A549 (cell line): ENCODE measurements around the gene ABLIM3. TPM values are rescaled to one million over a fixed set of nuclear protein-coding genes. Genes with fewer than 3 reads are reported as not detected.

Source experiments
- ATAC-seq, 2 experiments: fragments of 200-7000 bp in 1 of 2; fragments of >200 bp in 1 of 2; cut with Nextera tagmentation in 1 of 2; cut with Tn5 transposase in 1 of 2; 3 replicates each; pipeline versions ENCODE4 v1.8.0 to v1.9.1; 2018 to 2020; ENCODE audit warnings: mild to moderate bottlenecking in 1 of 2, moderate library complexity in 1 of 2
- CTCF ChIA-PET: fragments of 300-600 bp; sonication (Branson Sonifier 250); formaldehyde crosslinking; extraction: SDS; loops from one replicate; lab custom pipeline; 2021; ENCODE audit warnings: antibody characterized with exemption, inconsistent platforms; lab: Yijun Ruan, JAX
- POLR2A ChIA-PET: fragments of 350-600 bp; formaldehyde crosslinking; extraction: SDS; loops from one replicate; lab custom pipeline; 2021; ENCODE audit warnings: antibody characterized with exemption, inconsistent platforms; lab: Yijun Ruan, JAX
- DNase-seq, 2 experiments: peaks; one replicate each; pipeline versions ENCODE4 v3.0.0 to v3.0.0-alpha.2; 2011 to 2016; ENCODE audit warnings: low read depth in 1 of 2, low spot score in 1 of 2
- FAIRE-seq: peaks from 2 replicates; lab custom pipeline; 2011; peaks lifted over from hg19 to GRCh38; lab: Jason Lieb, UNC
- H3K27ac ChIP-seq, 2 experiments: fragments of >200 bp; sonication (Bioruptor Twin); formaldehyde crosslinking; 3 replicates each; pipeline ENCODE4 v1.5.1; 2016 to 2017
- H3K4me1 ChIP-seq: fragments of >200 bp; sonication (Bioruptor Twin); formaldehyde crosslinking; 3 replicates; pipeline ENCODE4 v1.6.1; 2016
- H3K4me2 ChIP-seq: fragments of >200 bp; sonication (Bioruptor Twin); formaldehyde crosslinking; 3 replicates; pipeline ENCODE4 v1.6.1; 2016
- H3K4me3 ChIP-seq: fragments of >200 bp; sonication (Bioruptor Twin); formaldehyde crosslinking; 3 replicates; pipeline ENCODE4 v1.5.1; 2016
- H3K9me3 ChIP-seq: fragments of >200 bp; sonication (Bioruptor Twin); formaldehyde crosslinking; 3 replicates; pipeline ENCODE4 v1.6.1; 2016
- CEBPB ChIP-seq, 2 experiments: fragments of >200 bp in 1 of 2; sonication (Bioruptor Twin) in 1 of 2; formaldehyde crosslinking in 1 of 2; IDR thresholded peaks; 2 replicates each; pipeline ENCODE4 v1.6.1; 2012 to 2016
- CHD2 ChIP-seq: fragments of 150-350 bp; IDR thresholded peaks from 2 replicates; pipeline ENCODE4 v1.6.1; 2014; ENCODE audit warnings: low read length; ENCODE audit not compliant: partially characterized antibody
- CTCF ChIP-seq: fragments of >200 bp; sonication (Bioruptor Twin); formaldehyde crosslinking; IDR thresholded peaks from 3 replicates; pipeline ENCODE4 v1.5.1; 2016
- E2F6 ChIP-seq: IDR thresholded peaks from 2 replicates; pipeline ENCODE4 v1.6.1; 2012; ENCODE audit warnings: low read depth, borderline replicate concordance
- EHF ChIP-seq: fragments of 250-450 bp; sonication (Bioruptor Pico); IDR thresholded peaks from 2 replicates; pipeline ENCODE4 v1.5.0; 2020; ENCODE audit warnings: mild to moderate bottlenecking
- EHMT2 ChIP-seq: fragments of 200-600 bp; sonication (generic); IDR thresholded peaks from 2 replicates; pipeline ENCODE4 v1.6.1; 2016; ENCODE audit warnings: antibody characterized with exemption, low read depth, mild to moderate bottlenecking, moderate library complexity
- GATA3 ChIP-seq: IDR thresholded peaks from 2 replicates; pipeline ENCODE4 v1.6.1; 2012; ENCODE audit warnings: borderline replicate concordance
- HDAC2 ChIP-seq: fragments of 200-600 bp; sonication (generic); IDR thresholded peaks from 2 replicates; pipeline ENCODE4 v1.6.1; 2016
- HES2 ChIP-seq: fragments of >200 bp; sonication (Bioruptor Twin); formaldehyde crosslinking; IDR thresholded peaks from 2 replicates; pipeline ENCODE4 v1.6.1; 2016
- HMGXB4 ChIP-seq: fragments of 250-450 bp; sonication (Bioruptor Pico); IDR thresholded peaks from 2 replicates; pipeline ENCODE4 v1.5.0; 2021; ENCODE audit warnings: mild to moderate bottlenecking, moderate library complexity, borderline replicate concordance
- HOXB13 ChIP-seq: fragments of 250-450 bp; sonication (Bioruptor Pico); IDR thresholded peaks from 2 replicates; pipeline ENCODE4 v1.5.0; 2020; ENCODE audit warnings: low read depth, mild to moderate bottlenecking, moderate library complexity
- HOXB5 ChIP-seq: fragments of 250-450 bp; sonication (Bioruptor Pico); IDR thresholded peaks from 2 replicates; pipeline ENCODE4 v1.5.0; 2020; ENCODE audit warnings: mild to moderate bottlenecking, moderate library complexity
- JUN ChIP-seq, 2 experiments: fragments of >200 bp; sonication (Bioruptor Twin); formaldehyde crosslinking; IDR thresholded peaks; 2 replicates in 1 of 2; 3 replicates in 1 of 2; pipeline ENCODE4 v1.6.1; 2016 to 2017
- MAFK ChIP-seq: fragments of 450-650 bp; IDR thresholded peaks from 2 replicates; pipeline ENCODE4 v1.6.1; 2014; ENCODE audit not compliant: partially characterized antibody
- MYC ChIP-seq: IDR thresholded peaks from 2 replicates; pipeline ENCODE4 v1.6.1; 2012; ENCODE audit warnings: mild to moderate bottlenecking, inconsistent platforms, low read length, improper control_type of control experiment, borderline replicate concordance
- NPAS2 ChIP-seq: fragments of 250-450 bp; sonication (Bioruptor Pico); IDR thresholded peaks from 2 replicates; pipeline ENCODE4 v1.8.0; 2022; ENCODE audit warnings: mild to moderate bottlenecking, moderate library complexity, borderline replicate concordance
- POLR2A ChIP-seq: IDR thresholded peaks from 2 replicates; pipeline ENCODE4 v1.6.1; 2012; ENCODE audit warnings: mild to moderate bottlenecking, low read length
- POLR2AphosphoS2 ChIP-seq: conservative IDR thresholded peaks from 2 replicates; pipeline ENCODE4 v1.6.1; 2012; ENCODE audit warnings: low read length, improper control_type of control experiment, inconsistent platforms
- RFX5 ChIP-seq: fragments of 450-650 bp; IDR thresholded peaks from 2 replicates; pipeline ENCODE4 v1.7.1; 2014; ENCODE audit warnings: antibody characterized with exemption, mild to moderate bottlenecking, moderate library complexity
- SMC3 ChIP-seq: fragments of >200 bp; sonication (Bioruptor Twin); formaldehyde crosslinking; IDR thresholded peaks from 3 replicates; pipeline ENCODE4 v1.6.1; 2018; ENCODE audit warnings: inconsistent platforms
- SREBF2 ChIP-seq: fragments of 450-650 bp; IDR thresholded peaks from 2 replicates; pipeline ENCODE4 v1.6.1; 2014; ENCODE audit warnings: mild to moderate bottlenecking, moderate library complexity
- TFCP2L1 ChIP-seq: fragments of 250-450 bp; sonication (Bioruptor Pico); IDR thresholded peaks from 2 replicates; pipeline ENCODE4 v1.5.0; 2021; ENCODE audit warnings: mild to moderate bottlenecking
- TP53 ChIP-seq: fragments of 250-450 bp; sonication (Bioruptor Pico); IDR thresholded peaks from 2 replicates; pipeline ENCODE4 v1.5.0; 2021; ENCODE audit warnings: mild to moderate bottlenecking, moderate library complexity
- ZC3H11A ChIP-seq: fragments of 450-650 bp; IDR thresholded peaks from 2 replicates; pipeline ENCODE4 v1.6.1; 2014; ENCODE audit warnings: antibody characterized with exemption, mild to moderate bottlenecking
- WGBS: methylation state at CpG from one replicate; pipeline ENCODE4 v1.1.6; 2017; ENCODE audit errors: missing lambda C conversion rate; 5-methylcytosine and 5-hydroxymethylcytosine counted together
- polyA plus RNA-seq, 4 experiments: library from polyadenylated mRNA; depleted of rRNA in 3 of 4; stranded (reverse); fragments of >200 nt; fragmentation: RNase III in 1 of 4; extraction: RNeasy Plus Mini Kit Qiagen cat#74134 plus additional on column Dnase treatment in 1 of 4; gene quantifications; 2 replicates in 3 of 4; 3 replicates in 1 of 4; pipeline ENCODE4 v1.2.3, GENCODE V29; 2011 to 2017

The ABLIM3 gene
- polyA plus RNA-seq, 2 of the 4 experiments (the other 2 are of a cell fraction) = 2.7 to 3.0 TPM

- no peak for TF ChIP-seq CTCF
- no peak for TF ChIP-seq E2F6
- TF ChIP-seq POLR2AphosphoS2 = no peak
- TF ChIP-seq HOXB5 (CRISPR knock-in tag) = no peak
- TF ChIP-seq EHMT2 = no peak
- no peak for TF ChIP-seq CEBPB (IDR thresholded peaks at IDR 0.05)
- TF ChIP-seq CHD2 = no peak
- TF ChIP-seq EHF = no peak
- no peak for TF ChIP-seq NPAS2 (CRISPR knock-in tag)
Observed at GRCh38 chr5:149188383-149188782, 47.1 kb downstream of the ABLIM3 start (continued).

- no peaks in the 10 kb centered on the region for H3K9me3 ChIP-seq
- ChIA-PET CTCF (interaction anchor here (1.4 to 1.6 kb wide), 2 partner anchors 34 to 65 kb away, joined by 4 read pairs; no protein-coding TSS in a partner anchor), POLR2A (no interaction called here)
- H3K4me3 ChIP-seq = no peak overlapping the region
- H3K4me2 ChIP-seq = no peak overlapping the region
- ATAC-seq = no peak
- H3K4me1 ChIP-seq = no peaks in the 10 kb centered on the region
- no peak overlapping the region for H3K27ac ChIP-seq
- TF ChIP-seq HMGXB4 (CRISPR knock-in tag) = no peak
- TF ChIP-seq MAFK = no peak
- no peak for TF ChIP-seq CTCF
- TF ChIP-seq MYC = no peak
- TF ChIP-seq TFCP2L1 (CRISPR knock-in tag) = no peak
- TF ChIP-seq RFX5 = no peak
- TF ChIP-seq JUN (IDR thresholded peaks at IDR 0.05) = no peak
- TF ChIP-seq POLR2A = no peak
- no peak for TF ChIP-seq TP53 (CRISPR knock-in tag)
- no peak for TF ChIP-seq GATA3
- TF ChIP-seq HES2 = no peak
- no peak for TF ChIP-seq SREBF2
- no peak for TF ChIP-seq SMC3
- TF ChIP-seq HDAC2 = no peak
- TF ChIP-seq HOXB13 (CRISPR knock-in tag) = no peak
- no peak for TF ChIP-seq ZC3H11A
- 61% methylated on average over 9 of the region's 9 CpGs for WGBS
- no peak for DNase-seq
- no peak for FAIRE-seq
Observed at GRCh38 chr5:149195337-149195887, 54.1 kb downstream of the ABLIM3 start.
